ENCODE data around the gene C5orf15. TPM values are rescaled to one million over a fixed set of nuclear protein-coding genes. Genes with fewer than 3 reads are reported as not detected.

Gene C5orf15
- total and polyA plus RNA-seq, 9 of the 15 experiments (the other 6 are each of a cell fraction or from before 2014, with no cell fraction given): 23.3 to 50.7 (median 35.5) TPM

GRCh38 chr5:133939668-133940067, 28.8 kb downstream of the C5orf15 start (continued):
- TF ChIP-seq CHD2 (IDR thresholded peaks at IDR 0.05; ENCODE audit: low read depth, low read length): peak; percentile 86
- peak; percentile 54; the same call in 1 of the 2 replicates for TF ChIP-seq ZBTB33 (CRISPR knock-in tag; IDR thresholded peaks at IDR 0.05)
- peak; percentile 67; the same call in 1 of the 2 replicates for TF ChIP-seq NBN (IDR thresholded peaks at IDR 0.05; ENCODE audit: low read depth)
- TF ChIP-seq ARID1B (IDR thresholded peaks at IDR 0.05): no peak
- no peak for TF ChIP-seq KDM1A (IDR thresholded peaks at IDR 0.05)
- no peak for TF ChIP-seq ZNF512 (tag; IDR thresholded peaks at IDR 0.05)
- TF ChIP-seq BRCA1 (IDR thresholded peaks at IDR 0.05): no peak
- TF ChIP-seq BRCA1 (CRISPR knock-in tag; IDR thresholded peaks at IDR 0.05): no peak
- no peak for TF ChIP-seq EGR1 (conservative IDR thresholded peaks at IDR 0.05)

Data from K562 (cell line).